Activated CD4-positive, alpha-beta T cell treated with anti-CD3 and anti-CD28 coated beads, Interleukin-2, amount 50 U/mL, for 24 hours (primary cell): Measurements from ENCODE around the gene CLIC6.
"Not testable (repeated sequence)": the region's sequence is repeated elsewhere in the genome, so short reads cannot be mapped to it uniquely, and the experiment has no call there.

Experiments used
- DNase-seq, 2 donors: peaks; one replicate each; pipeline ENCODE4 v3.0.0-alpha.2; 2020; ENCODE audit warnings: low read depth in 1 of 2, low spot score in 1 of 2

CLIC6 gene

DNA sequence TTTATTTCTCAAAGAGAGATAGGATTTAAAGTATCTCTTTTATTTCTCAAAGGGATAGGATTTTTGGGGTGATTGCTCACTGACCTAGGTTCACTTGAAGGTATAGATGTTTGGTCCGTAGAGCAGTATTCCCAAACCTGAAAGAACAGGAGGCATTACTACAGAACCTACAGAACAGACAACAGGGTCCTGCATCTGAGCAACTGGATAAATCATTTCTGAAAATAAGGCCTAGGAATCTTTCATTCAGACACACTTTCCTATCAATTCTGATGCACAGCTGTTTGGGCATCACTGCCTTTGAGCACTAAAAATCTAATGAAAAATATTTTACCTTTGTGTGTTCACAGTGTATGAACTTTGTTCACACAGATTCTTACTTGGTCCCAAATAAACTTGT is 17.2 kb upstream of the CLIC6 start:
- no peak for DNase-seq

DNA sequence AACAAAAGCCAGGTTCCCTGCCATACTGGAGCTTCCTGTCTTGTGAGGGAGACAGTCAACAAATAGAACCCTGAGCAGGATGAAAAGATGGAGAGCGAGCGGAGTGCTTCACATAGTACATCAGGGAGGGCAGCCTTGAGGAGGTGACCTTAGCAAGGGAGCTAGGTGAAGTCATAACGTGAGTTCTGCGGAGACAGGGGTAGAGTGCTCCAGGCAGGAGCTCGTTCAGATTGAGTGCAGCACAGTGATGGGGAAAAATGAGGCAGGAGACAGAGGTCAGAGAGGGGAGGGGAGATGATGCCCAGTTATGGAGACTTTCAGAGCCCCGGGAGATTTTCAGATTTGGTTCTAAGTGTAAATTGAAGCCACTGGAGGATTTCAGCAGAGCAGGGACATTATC is 15.3 kb upstream of the CLIC6 start:
- DNase-seq: no peak

DNA sequence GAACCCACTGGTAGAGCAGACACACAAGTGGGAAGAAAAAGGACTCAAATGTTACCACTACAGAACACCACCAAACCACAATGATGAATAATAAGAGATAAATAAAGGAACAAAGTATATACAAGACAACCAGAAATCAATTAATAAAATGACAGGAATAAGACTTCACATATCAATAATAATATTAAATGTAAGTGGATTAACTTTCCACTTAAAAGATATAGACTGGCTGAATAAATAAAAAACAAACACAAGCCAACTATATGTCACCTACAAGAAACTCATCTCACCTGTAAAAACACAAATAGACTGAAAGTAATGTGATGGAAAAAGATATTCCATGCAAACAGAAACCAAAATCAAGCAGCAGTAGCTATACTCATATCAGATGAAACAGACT is 6.9 kb upstream of the CLIC6 start:
- no peak for DNase-seq

DNA sequence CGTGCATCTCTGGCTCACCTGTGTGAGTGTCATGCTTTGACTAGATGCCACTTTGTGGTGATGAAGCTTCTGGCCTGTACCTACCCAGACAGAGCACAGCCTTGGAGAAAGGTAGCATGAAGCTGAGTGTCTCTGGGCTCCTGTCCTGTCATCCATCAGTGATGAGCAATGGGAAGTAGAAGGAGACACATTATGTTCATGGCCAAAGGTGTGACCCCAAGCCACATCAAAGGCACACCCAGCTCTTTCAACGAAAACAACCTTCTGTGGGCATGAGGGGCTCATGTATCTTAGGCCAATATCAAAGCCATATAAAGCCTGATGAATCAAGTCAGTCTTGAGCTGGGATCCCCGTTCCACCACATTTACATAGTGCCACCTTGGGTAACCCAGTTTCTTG is 1.0 kb upstream of the CLIC6 start:
- DNase-seq: no peak

DNA sequence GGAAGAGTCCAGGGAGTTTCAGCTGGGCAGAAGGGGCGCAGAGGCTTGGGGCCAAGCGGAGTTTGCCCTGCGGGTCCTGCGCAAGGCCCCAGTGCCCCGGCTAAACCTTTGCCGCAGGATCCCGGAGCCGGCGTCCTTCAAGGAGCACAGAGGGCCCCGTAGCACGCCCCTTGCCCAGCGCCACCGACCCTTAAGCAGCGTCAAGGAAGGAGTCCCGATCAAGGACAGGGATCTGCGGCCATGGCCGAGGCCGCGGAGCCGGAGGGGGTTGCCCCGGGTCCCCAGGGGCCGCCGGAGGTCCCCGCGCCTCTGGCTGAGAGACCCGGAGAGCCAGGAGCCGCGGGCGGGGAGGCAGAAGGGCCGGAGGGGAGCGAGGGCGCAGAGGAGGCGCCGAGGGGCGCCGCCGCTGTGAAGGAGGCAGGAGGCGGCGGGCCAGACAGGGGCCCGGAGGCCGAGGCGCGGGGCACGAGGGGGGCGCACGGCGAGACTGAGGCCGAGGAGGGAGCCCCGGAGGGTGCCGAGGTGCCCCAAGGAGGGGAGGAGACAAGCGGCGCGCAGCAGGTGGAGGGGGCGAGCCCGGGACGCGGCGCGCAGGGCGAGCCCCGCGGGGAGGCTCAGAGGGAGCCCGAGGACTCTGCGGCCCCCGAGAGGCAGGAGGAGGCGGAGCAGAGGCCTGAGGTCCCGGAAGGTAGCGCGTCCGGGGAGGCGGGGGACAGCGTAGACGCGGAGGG is 520 bp downstream of the CLIC6 start:
- DNase-seq: no peak

DNA sequence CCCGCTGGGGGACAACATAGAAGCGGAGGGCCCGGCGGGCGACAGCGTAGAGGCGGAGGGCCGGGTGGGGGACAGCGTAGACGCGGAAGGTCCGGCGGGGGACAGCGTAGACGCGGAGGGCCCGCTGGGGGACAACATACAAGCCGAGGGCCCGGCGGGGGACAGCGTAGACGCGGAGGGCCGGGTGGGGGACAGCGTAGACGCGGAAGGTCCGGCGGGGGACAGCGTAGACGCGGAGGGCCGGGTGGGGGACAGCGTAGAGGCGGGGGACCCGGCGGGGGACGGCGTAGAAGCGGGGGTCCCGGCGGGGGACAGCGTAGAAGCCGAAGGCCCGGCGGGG is 1.1 kb downstream of the CLIC6 start:
- not testable (repeated sequence) for DNase-seq

DNA sequence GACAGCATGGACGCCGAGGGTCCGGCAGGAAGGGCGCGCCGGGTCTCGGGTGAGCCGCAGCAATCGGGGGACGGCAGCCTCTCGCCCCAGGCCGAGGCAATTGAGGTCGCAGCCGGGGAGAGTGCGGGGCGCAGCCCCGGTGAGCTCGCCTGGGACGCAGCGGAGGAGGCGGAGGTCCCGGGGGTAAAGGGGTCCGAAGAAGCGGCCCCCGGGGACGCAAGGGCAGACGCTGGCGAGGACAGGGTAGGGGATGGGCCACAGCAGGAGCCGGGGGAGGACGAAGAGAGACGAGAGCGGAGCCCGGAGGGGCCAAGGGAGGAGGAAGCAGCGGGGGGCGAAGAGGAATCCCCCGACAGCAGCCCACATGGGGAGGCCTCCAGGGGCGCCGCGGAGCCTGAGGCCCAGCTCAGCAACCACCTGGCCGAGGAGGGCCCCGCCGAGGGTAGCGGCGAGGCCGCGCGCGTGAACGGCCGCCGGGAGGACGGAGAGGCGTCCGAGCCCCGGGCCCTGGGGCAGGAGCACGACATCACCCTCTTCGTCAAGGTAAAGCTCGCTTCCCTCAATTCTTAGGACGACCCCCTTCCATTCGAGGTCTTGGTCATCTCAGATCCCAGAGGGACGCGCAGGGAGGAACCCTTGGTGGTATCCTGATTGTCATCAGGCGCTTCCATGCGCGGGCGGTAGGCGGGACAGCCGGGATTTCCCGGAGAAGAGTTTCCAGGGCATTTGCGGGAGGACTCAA is 1.6 kb downstream of the CLIC6 start:
- no peak for DNase-seq

DNA sequence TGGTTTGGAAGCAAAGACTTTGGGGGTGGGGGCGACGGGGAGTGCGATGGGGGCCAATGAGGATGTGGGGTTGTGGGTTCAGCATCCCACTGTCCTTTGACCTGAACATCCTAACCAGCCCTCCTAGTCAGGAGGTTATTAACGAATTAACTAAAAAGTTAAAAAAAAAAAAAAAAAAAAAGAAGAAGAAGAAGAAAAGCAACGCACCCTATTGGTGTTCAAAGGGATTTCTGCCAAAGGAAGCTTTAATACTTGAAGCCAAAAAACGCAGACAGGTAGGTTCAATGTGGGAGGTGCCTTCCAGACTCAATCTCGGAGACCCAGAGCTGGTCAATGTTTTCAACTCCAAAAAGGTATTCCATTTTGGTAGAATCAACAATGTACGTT is 2.2 kb downstream of the CLIC6 start:
- DNase-seq: no peak

DNA sequence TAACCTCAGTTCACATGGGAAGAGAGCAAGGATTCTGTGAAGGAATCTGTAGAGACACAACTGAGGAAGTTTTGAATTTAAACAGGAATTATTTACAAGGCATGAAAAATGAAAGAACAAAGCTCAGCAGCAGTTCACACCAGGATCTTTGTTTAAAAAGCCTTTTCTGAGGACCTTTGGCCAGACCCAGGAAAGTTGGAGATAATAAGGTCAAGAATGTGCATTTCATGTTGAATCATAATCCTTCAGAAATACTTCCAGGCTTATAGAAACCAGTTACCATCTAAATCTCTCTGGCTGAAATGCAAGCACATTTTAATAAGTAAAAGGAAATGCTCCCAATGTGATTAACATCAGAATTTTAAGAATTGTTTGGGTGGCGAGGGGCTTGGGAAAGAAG is 2.7 kb downstream of the CLIC6 start:
- DNase-seq: no peak

DNA sequence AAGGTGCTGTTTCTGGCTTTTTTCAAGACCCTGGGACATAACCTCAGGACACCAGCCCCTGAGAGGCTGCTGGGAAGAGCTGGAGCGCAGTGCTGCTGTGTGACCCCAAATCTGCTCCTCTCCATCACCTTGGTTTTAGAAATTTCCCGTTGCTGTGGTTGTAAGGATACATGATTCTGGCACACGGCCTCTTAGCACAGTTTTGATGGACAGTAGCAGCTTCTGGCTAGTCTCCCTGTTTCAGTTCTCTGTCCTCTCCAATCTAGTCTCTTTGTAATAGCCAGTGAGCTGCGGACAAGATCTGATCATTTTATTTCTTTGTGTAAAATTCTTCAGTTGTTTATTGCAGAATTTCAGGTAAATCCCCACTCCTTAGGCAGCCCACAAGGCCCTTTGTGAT is 3.1 kb downstream of the CLIC6 start:
- DNase-seq: no peak

DNA sequence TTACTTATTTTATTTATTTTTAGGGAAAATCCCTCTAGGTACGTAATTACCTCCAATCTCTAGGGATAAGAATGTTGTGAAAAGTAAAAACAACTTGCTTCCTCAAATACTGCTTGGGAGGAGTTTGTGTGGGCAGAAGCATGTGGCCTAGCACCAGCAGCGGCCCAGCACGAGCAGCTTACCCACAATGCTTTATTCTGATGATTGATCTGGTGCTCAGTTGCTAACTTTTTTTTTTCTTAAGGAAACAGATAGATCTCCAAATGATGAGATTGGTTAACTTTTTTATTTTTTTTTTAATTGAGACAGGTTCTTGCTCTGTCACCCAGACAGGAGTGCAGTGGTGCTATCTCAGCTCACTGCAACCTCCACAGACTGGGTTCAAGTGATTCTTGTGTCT is 4.2 kb downstream of the CLIC6 start:
- no peak for DNase-seq

DNA sequence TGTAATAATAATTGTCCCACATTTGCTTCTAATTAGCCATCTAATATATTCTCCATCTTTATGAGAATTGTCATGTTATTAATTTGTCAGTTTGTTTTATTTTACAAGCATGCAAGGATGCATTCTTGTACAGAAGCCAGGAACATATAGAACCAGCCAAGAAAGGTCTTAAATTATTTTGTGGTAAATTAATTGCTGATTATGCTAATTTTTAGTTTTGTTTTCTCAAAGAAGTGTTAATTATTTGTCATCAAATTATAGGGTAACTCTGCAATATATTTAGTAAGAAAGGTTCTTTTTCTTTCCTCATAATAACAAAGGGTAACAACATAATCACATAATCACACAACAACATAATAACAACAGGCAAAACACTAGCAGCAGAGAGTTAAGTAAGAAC is 5.7 kb downstream of the CLIC6 start:
- DNase-seq: no peak

DNA sequence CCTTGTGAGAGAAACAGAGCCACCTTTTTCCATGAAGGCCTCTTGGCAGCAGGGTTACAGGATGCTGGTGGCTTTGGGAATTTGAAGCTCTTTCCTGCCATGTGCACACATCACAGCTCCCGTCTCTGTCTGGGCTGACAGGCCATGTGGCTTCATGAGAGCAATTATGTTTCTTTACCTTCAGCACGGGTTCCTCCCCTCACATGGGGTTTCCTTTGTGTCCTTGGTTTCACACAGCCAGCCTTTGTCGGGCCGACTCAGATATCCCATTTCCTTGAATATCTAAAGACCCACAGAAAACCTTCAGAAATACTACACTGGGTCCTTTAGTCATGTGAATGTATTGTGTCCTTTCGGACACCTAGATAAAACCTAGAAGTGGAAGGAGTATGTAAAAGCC is 7.1 kb downstream of the CLIC6 start:
- no peak for DNase-seq

DNA sequence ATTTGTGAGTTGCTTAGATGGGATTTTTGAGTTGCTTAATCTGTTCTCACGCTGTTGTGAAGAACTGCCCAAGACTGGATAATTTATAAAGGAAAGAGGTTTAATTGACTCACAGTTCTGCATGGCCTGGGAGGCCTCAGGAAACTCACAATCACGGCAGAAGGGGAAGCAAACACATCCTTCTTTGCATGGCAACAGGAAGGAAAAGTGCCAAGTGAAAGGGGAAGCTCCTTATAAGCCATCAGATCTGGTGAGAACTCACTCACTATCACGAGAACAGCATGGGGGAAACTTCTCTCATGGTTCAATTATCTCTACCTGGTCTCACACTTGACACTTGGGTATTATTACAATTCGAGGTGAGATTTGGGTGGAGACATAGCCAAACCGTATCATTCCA is 10.3 kb downstream of the CLIC6 start:
- no peak for DNase-seq

DNA sequence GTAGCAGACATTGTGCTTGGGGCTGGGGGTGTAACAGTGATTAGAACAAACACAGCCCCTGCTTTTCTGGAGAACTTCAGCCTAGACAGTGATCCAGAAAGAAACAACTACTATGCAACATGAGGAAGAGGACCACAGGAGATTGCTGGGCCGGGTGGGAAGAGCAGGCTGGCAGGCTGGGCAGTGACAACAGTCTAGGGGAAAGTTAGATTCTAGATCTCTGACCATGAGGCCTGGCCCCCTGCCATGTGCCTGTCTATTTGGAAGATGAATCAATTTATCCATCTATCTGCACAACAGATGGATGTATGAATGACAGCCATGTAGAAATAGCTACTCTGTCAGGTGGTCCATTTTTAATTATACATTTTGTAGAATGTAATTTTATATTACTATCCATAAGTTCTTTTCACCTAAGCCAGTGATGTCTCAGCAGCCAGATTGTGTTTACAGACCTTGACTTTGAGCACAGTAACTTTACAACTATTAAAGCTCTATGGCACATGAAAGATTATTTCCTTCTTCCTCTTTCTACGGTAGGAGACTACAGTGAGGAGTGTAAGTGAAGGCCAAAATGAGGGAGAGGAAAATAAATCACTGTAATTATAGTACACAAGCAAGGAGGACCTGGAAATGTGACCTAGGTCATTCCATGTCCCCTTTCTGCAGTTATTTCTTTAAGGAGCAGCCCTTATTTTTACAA is 15.5 kb downstream of the CLIC6 start:
- DNase-seq: no peak

DNA sequence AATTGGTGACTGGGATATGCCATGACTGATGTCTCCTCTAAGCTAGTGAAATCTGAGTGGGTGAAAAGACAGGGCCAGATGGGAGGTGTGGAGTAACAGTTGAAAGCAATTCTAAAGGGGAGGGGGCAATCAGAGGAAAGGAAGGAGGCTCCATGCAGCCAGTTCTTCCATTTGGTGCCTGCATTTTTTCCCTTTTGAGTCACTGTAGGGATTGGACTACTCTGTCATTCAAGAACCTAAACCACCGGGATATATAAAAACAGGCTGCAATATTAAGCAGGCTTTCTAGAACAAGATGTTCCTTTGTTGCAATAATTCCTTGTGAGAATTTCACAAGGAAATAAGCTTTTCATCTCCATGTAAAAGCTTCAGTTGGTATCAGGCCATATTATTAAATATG is 18.3 kb downstream of the CLIC6 start:
- no peak for DNase-seq

DNA sequence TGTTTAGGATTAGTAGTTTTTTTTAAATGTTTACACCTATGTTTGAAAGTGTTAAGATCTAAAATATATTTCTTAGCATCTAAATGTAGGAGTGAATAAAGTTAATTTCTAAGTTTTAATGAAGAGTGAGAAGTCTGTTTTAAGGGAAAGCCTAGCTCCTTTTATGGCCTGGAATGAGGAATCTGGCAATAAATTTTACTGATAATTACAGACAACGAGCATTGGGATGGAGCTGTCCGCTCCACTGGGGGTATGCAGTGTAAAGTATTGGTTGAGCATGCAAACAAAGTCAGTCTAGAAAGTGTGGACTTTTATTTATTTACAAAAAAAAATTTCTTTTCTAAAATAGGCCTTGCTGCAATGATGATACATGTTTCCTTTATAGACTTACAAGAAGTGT is 19.0 kb downstream of the CLIC6 start:
- DNase-seq: no peak

DNA sequence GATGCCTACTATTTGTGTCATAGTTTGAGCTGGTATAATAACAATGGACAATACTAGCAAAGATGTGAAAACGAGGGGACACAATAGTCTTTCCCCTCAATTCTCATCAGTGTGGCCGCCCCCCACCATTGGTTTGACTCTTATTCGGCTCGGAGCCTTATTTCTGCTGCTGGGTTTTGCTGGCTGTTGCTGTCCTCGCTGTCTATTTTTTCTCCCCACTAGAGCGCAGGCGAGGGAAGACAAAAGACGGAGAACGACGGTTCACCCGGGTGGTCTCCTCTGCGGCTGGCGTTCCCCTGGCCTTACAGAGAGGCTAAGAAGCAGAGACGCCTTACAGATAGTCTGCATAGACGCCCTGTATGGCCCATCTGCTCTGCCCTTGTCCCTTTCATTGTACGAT is 19.4 kb downstream of the CLIC6 start:
- DNase-seq: no peak

DNA sequence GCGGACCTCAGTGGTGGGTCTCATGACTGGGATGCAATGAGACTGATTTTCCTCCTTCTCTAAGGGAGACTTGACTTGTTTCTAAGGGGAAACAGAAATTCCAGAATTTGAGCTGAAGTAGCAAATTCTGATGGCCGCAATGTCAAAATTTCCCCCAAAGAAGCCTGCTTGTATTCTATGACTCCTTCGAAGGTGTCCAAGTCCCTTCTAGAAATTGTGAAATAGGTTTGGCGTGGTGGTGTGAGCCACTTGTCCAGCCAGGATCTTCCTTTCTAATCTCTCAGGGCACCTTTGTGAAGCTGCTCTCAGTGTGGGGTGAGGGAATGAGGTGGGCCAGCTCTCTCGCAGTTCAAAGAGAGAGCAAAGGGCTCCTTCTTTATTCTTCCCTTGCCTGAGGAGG is 19.9 kb downstream of the CLIC6 start:
- no peak for DNase-seq

DNA sequence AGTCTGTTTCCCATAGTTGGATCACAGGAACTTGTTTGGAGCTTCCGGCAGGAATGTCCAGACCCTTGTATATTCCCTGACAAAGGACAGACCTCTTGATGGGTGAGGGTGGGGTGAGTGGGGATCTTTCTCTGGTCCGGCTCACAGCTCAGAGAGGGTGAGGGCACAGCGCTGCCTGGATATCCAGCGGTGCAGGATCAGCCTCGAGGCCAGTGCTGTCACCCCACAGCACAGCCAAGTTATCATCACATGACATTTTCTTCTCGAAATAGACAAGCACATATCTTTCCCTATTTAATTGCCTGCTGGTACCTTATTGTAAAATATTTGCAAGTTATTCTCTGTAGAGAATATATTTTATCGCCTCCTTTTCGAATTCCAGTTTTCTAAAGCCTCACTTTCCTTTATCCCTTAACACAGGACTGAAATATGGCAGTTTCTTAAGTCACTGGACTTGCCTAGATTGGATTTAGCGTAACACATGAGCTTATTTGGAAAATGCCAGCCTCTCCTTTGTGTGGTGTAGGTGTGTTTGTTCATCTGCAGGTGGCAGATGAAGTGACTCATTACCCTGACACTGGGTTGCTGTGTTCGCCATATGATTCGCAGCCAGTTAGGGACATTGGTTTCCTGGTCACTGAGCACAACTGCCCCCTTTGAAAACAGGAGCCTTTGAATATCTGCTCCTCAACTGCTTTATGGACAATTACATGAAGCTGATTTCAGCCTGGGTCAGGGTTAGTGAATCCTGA is 21.4 kb downstream of the CLIC6 start:
- no peak for DNase-seq

DNA sequence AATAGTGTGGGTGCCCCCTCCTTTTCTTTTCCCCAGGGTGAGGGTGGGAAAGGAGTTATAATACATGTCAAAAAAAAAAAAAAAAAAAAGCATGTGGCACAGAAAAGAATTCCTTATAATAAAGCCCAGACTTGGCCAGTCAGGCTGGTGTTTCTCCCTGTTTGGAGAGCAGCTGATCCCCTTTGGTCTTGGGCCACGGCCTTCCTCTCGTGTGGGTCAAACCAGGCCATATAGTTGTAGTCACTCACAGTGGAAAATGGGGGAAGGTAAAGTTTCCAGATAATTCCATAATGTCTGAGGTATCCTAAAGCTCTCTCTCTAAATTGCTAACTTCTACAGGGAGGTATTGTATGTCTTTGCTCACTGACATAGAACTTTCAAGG is 22.0 kb downstream of the CLIC6 start:
- no peak for DNase-seq
